ENCODE data around the gene UCHL3. TPM values are rescaled to one million over a fixed set of nuclear protein-coding genes. Genes with fewer than 3 reads are reported as not detected.

Gene UCHL3
- total and polyA plus RNA-seq, 10 of the 15 experiments (the other 5 are each of a cell fraction or from before 2014, with no cell fraction given), result 52.5 to 179 (median 104) TPM

DNA sequence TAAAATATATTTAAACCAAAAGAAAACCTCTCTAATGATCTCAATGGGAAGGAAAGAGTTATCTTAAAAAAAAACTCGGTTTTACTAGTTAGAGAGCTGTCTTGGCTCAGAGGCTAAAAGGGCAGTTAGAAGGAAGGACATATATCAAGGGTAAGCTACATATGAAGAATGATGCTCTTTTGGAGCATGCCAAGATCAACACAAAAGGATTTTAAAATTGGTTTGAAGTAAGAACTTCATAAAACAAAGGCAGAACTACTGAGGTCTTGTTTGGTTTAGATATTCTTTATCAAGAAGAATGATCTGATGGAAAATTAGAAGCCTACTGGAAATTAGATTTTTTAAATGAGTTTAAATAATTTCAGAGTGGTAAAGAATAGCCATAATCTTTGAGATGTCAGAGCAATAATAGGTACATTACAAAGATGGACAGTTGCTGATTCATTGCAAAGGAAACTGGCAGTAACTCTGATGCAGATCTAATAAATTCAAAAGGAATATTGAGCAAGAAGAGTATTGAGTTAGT is 47.1 kb downstream of the UCHL3 start:
- Histone ChIP-seq H3K9me3 (replicated peaks; ENCODE audit: control insufficient read depth, insufficient read depth, low read length) (no peaks in the 10 kb centered on the region), H4K20me1 (ENCODE audit: control insufficient read depth, insufficient read depth) (no peaks in the 10 kb centered on the region), H3K4me2 (ENCODE audit: control insufficient read depth, insufficient read depth) (no peak overlapping the region), H3K27me3 (replicated peaks in 1 of 2; ENCODE audit: control insufficient read depth in 2 of 2, insufficient read depth in 2 of 2, low read length in 1 of 2) (no peaks in the 10 kb centered on the region), H3K9ac (ENCODE audit: control insufficient read depth, insufficient read depth, low read length) (no peak overlapping the region), H3K36me3 (ENCODE audit: control insufficient read depth in 2 of 2, insufficient read depth in 2 of 2, low read length in 1 of 2) (no peaks in the 10 kb centered on the region; a peak in 3 of 4 replicates), H3K27ac (ENCODE audit: control insufficient read depth, insufficient read depth) (no peak overlapping the region), H3K4me3 (no peak overlapping the region), H3K79me2 (ENCODE audit: control insufficient read depth, insufficient read depth, low read length) (no peaks in the 10 kb centered on the region), H3K4me1 (ENCODE audit: control insufficient read depth, insufficient read depth, low read length) (no peaks in the 10 kb centered on the region), H2AFZ (ENCODE audit: control insufficient read depth, low read depth, low read length) (no peak overlapping the region)
- in situ Hi-C loops (cut with MboI) (no loop called here), intact Hi-C loops (cut with micrococcal nuclease; ENCODE audit: unreplicated experiment) (no loop called here)
- CTCF ChIA-PET, result no interaction called here
- RAD21 ChIA-PET (ENCODE audit: unreplicated experiment), result no interaction called here
- BruUV-seq (replicated peaks), result no TSS peak
- SMC1A ChIA-PET (ENCODE audit: uncharacterized antibody, unreplicated experiment), result no interaction called here
- FAIRE-seq (no peak), DNase-seq (ENCODE audit: low read depth, low spot score) (no peak), ATAC-seq (no peak)
- WGBS (ENCODE audit: insufficient coverage, insufficient replicate concordance, low lambda C conversion rate, missing lambda C conversion rate), result 64% methylated on average over 1 of the region's 1 CpG
- POLR2A ChIA-PET, result no interaction called here
- TF ChIP-seq EED (IDR thresholded peaks at IDR 0.05; ENCODE audit: low read depth) (no peak), SMC3 (IDR thresholded peaks at IDR 0.05; ENCODE audit: borderline replicate concordance, low read length) (no peak), TCF12 (IDR thresholded peaks at IDR 0.05; ENCODE audit: low read depth, low read length) (no peak), RB1 (IDR thresholded peaks at IDR 0.05; ENCODE audit: borderline replicate concordance) (no peak), SMARCA5 (IDR thresholded peaks at IDR 0.05) (no peak), RCOR1 (conservative IDR thresholded peaks at IDR 0.05; ENCODE audit: low read depth, low read length) (no peak), NR2C2 (IDR thresholded peaks at IDR 0.05; ENCODE audit: borderline replicate concordance, control insufficient read depth, insufficient read length, low read depth) (no peak), ZSCAN29 (IDR thresholded peaks at IDR 0.05) (no peak), NR2C1 (IDR thresholded peaks at IDR 0.05) (no peak)
- TF ChIP-seq, protein P1, sequence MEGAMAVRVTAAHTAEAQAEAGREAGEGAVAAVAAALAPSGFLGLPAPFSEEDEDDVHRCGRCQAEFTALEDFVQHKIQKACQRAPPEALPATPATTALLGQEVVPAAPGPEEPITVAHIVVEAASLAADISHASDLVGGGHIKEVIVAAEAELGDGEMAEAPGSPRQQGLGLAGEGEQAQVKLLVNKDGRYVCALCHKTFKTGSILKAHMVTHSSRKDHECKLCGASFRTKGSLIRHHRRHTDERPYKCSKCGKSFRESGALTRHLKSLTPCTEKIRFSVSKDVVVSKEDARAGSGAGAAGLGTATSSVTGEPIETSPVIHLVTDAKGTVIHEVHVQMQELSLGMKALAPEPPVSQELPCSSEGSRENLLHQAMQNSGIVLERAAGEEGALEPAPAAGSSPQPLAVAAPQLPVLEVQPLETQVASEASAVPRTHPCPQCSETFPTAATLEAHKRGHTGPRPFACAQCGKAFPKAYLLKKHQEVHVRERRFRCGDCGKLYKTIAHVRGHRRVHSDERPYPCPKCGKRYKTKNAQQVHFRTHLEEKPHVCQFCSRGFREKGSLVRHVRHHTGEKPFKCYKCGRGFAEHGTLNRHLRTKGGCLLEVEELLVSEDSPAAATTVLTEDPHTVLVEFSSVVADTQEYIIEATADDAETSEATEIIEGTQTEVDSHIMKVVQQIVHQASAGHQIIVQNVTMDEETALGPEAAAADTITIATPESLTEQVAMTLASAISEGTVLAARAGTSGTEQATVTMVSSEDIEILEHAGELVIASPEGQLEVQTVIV (IDR thresholded peaks at IDR 0.05; ENCODE audit: borderline replicate concordance, partially characterized antibody), result no peak
- TF ChIP-seq, protein P2, sequence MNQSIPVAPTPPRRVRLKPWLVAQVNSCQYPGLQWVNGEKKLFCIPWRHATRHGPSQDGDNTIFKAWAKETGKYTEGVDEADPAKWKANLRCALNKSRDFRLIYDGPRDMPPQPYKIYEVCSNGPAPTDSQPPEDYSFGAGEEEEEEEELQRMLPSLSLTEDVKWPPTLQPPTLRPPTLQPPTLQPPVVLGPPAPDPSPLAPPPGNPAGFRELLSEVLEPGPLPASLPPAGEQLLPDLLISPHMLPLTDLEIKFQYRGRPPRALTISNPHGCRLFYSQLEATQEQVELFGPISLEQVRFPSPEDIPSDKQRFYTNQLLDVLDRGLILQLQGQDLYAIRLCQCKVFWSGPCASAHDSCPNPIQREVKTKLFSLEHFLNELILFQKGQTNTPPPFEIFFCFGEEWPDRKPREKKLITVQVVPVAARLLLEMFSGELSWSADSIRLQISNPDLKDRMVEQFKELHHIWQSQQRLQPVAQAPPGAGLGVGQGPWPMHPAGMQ (IDR thresholded peaks at IDR 0.05; ENCODE audit: borderline replicate concordance), result no peak
- TF ChIP-seq, protein P3, sequence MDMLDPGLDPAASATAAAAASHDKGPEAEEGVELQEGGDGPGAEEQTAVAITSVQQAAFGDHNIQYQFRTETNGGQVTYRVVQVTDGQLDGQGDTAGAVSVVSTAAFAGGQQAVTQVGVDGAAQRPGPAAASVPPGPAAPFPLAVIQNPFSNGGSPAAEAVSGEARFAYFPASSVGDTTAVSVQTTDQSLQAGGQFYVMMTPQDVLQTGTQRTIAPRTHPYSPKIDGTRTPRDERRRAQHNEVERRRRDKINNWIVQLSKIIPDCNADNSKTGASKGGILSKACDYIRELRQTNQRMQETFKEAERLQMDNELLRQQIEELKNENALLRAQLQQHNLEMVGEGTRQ (IDR thresholded peaks at IDR 0.05; ENCODE audit: borderline replicate concordance, low read depth, low read length), result no peak
- TF ChIP-seq, protein P4, sequence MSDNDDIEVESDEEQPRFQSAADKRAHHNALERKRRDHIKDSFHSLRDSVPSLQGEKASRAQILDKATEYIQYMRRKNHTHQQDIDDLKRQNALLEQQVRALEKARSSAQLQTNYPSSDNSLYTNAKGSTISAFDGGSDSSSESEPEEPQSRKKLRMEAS (IDR thresholded peaks at IDR 0.05; ENCODE audit: low read depth, low read length), result no peak
- TF ChIP-seq, protein P5, sequence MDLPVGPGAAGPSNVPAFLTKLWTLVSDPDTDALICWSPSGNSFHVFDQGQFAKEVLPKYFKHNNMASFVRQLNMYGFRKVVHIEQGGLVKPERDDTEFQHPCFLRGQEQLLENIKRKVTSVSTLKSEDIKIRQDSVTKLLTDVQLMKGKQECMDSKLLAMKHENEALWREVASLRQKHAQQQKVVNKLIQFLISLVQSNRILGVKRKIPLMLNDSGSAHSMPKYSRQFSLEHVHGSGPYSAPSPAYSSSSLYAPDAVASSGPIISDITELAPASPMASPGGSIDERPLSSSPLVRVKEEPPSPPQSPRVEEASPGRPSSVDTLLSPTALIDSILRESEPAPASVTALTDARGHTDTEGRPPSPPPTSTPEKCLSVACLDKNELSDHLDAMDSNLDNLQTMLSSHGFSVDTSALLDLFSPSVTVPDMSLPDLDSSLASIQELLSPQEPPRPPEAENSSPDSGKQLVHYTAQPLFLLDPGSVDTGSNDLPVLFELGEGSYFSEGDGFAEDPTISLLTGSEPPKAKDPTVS (IDR thresholded peaks at IDR 0.05; ENCODE audit: low read depth, low read length), result no peak
- TF ChIP-seq, protein P6, sequence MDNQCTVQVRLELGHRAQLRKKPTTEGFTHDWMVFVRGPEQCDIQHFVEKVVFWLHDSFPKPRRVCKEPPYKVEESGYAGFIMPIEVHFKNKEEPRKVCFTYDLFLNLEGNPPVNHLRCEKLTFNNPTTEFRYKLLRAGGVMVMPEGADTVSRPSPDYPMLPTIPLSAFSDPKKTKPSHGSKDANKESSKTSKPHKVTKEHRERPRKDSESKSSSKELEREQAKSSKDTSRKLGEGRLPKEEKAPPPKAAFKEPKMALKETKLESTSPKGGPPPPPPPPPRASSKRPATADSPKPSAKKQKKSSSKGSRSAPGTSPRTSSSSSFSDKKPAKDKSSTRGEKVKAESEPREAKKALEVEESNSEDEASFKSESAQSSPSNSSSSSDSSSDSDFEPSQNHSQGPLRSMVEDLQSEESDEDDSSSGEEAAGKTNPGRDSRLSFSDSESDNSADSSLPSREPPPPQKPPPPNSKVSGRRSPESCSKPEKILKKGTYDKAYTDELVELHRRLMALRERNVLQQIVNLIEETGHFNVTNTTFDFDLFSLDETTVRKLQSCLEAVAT (IDR thresholded peaks at IDR 0.05), result no peak
